Neuronal stem cell (in vitro differentiated cells): Measurements from ENCODE around the gene NLRC3.

ENCODE experiments used
- DNase-seq: peaks from one replicate; pipeline ENCODE4 v3.0.0-alpha.2; 2013; ENCODE audit warnings: low spot score
- H2AFZ ChIP-seq: one replicate; pipeline ENCODE4 v1.6.1; 2013; ENCODE audit warnings: mild to moderate bottlenecking, low read length, inconsistent platforms
- H2AK5ac ChIP-seq: 2 replicates; pipeline ENCODE4 v1.6.1; 2013; ENCODE audit warnings: low read depth, mild to moderate bottlenecking, inconsistent platforms, low read length, moderate library complexity, mixed read lengths
- H2BK120ac ChIP-seq: 2 replicates; pipeline ENCODE4 v1.6.1; 2013; ENCODE audit warnings: low read depth, mild to moderate bottlenecking, inconsistent platforms, low read length, moderate library complexity, mixed read lengths
- H2BK12ac ChIP-seq: one replicate; pipeline ENCODE4 v1.6.1; 2013; ENCODE audit warnings: low read length, inconsistent platforms
- H2BK15ac ChIP-seq: 2 replicates; pipeline ENCODE4 v1.6.1; 2013; ENCODE audit warnings: mild to moderate bottlenecking, low read length, inconsistent platforms, mixed read lengths
- H2BK5ac ChIP-seq: one replicate; pipeline ENCODE4 v1.6.1; 2013; ENCODE audit warnings: inconsistent platforms, mild to moderate bottlenecking, low read length, moderate library complexity
- H3K14ac ChIP-seq: one replicate; pipeline ENCODE4 v1.6.1; 2013; ENCODE audit warnings: low read length, inconsistent platforms
- H3K18ac ChIP-seq: 2 replicates; pipeline ENCODE4 v1.6.1; 2013; ENCODE audit warnings: low read length, inconsistent platforms
- H3K23ac ChIP-seq: 2 replicates; pipeline ENCODE4 v1.6.1; 2013; ENCODE audit warnings: low read depth, mild to moderate bottlenecking, mixed read lengths, low read length, inconsistent platforms; ENCODE audit not compliant: poor library complexity
- H3K27ac ChIP-seq: replicated peaks from 3 replicates; pipeline ENCODE4 v1.5.1; 2013; ENCODE audit warnings: low read length, inconsistent platforms
- H3K27me3 ChIP-seq, 3 experiments: 2 replicates each; pipeline ENCODE4 v1.6.1; 2013; ENCODE audit warnings: low read length in 3 of 3, mild to moderate bottlenecking in 2 of 3, inconsistent platforms in 1 of 3, low read depth in 1 of 3, mixed read lengths in 1 of 3, moderate library complexity in 1 of 3; ENCODE audit not compliant: control insufficient read depth in 3 of 3, insufficient read depth in 3 of 3
- H3K36me3 ChIP-seq, 2 donors: replicated peaks in 1 of 2; 2 replicates each; pipeline ENCODE4 v1.6.1; 2013; ENCODE audit warnings: low read length in 2 of 2; ENCODE audit not compliant: control insufficient read depth in 2 of 2, insufficient read depth in 2 of 2
- H3K4ac ChIP-seq: 2 replicates; pipeline ENCODE4 v1.6.1; 2013; ENCODE audit warnings: inconsistent platforms, mild to moderate bottlenecking, low read length, moderate library complexity
- H3K4me1 ChIP-seq, 2 donors: 1 replicate in 1 of 2; 2 replicates in 1 of 2; pipeline ENCODE4 v1.6.1; 2013; ENCODE audit warnings: low read length in 2 of 2, low read depth in 1 of 2; ENCODE audit not compliant: control insufficient read depth in 2 of 2, insufficient read depth in 1 of 2
- H3K4me2 ChIP-seq: one replicate; pipeline ENCODE4 v1.6.1; 2013; ENCODE audit warnings: mild to moderate bottlenecking, low read length, inconsistent platforms; ENCODE audit not compliant: insufficient read depth, poor library complexity, severe bottlenecking
- H3K4me3 ChIP-seq, 2 donors: 2 replicates each; pipeline ENCODE4 v1.5.1; 2013; ENCODE audit warnings: low read length in 2 of 2, mild to moderate bottlenecking in 2 of 2, inconsistent platforms in 1 of 2, moderate library complexity in 1 of 2
- H3K79me1 ChIP-seq: one replicate; pipeline ENCODE4 v1.6.1; 2013; ENCODE audit warnings: low read depth, mild to moderate bottlenecking, inconsistent platforms, low read length, moderate library complexity
- H3K9ac ChIP-seq: one replicate; pipeline ENCODE4 v1.6.1; 2013; ENCODE audit warnings: mild to moderate bottlenecking, low read depth, low read length, inconsistent platforms; ENCODE audit not compliant: poor library complexity
- H3K9me3 ChIP-seq, 2 donors: replicated peaks in 1 of 2; 2 replicates each; pipeline versions ENCODE3 to v1.6.1; 2013; ENCODE audit warnings: low read length in 2 of 2, mild to moderate bottlenecking in 2 of 2, inconsistent platforms in 1 of 2, low read depth in 1 of 2, mixed read lengths in 1 of 2, moderate library complexity in 1 of 2; ENCODE audit not compliant: control insufficient read depth in 2 of 2, insufficient read depth in 1 of 2
- H4K8ac ChIP-seq: one replicate; pipeline ENCODE4 v1.6.1; 2013; ENCODE audit warnings: low read depth, mild to moderate bottlenecking, inconsistent platforms, low read length, moderate library complexity
- H4K91ac ChIP-seq: one replicate; pipeline ENCODE4 v1.6.1; 2013; ENCODE audit warnings: low read length, low read depth, mild to moderate bottlenecking, inconsistent platforms; ENCODE audit not compliant: poor library complexity
- WGBS, 2 donors: extraction: QIAGEN DNeasy Blood & Tissue Kit; methylation state at CpG; one replicate each; pipeline ENCODE4 v1.1.7; 2013; ENCODE audit warnings: missing lambda C conversion rate in 2 of 2, mixed read lengths in 1 of 2; ENCODE audit not compliant: insufficient read length in 2 of 2, insufficient replicate concordance in 1 of 2; ENCODE audit errors: extremely low coverage in 2 of 2; 5-methylcytosine and 5-hydroxymethylcytosine counted together

The NLRC3 gene

DNA sequence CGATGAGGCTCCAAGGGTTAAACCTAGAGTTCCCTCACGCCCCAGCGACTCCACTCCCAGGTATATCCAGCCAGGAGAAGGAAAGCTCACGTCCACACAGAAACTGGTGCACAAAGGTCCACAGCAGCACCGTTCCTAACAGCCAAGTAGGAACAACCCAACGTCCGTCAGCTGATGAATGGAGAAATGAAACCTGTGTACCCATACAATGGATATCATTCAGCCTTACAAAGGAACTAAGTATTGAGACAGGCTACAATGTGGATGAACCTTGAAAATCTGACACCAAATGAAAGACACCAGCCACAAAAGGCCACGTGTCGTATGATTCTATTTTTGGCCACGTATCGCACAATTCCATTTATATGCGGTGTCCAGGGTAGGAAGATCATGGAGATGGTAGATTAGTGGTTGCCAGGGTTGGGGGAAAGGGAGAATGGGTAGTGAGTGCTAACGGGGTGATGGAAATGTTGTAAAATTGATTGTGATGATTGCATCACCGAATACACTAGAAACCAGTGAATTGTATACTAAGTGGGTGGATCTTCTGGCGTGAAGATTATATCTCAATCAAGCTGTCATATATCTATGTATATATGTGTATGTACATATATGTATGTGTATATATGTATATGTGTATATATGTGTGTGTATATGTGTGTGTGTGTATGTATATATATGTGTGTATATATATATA is 30.1 kb downstream of the NLRC3 start:
- no peak overlapping the region for H2BK120ac ChIP-seq
- H3K4ac ChIP-seq, result no peak overlapping the region
- no peak overlapping the region for H3K4me2 ChIP-seq
- H2AFZ ChIP-seq, result no peak overlapping the region
- no peak overlapping the region for H3K4me3 ChIP-seq
- H3K4me1 ChIP-seq, result peaks cover 2% of the 10 kb centered on the region in 2 donors
- H2BK12ac ChIP-seq, result no peak overlapping the region
- H2AK5ac ChIP-seq, result no peak overlapping the region
- H2BK15ac ChIP-seq, result no peak overlapping the region
- no peaks in the 10 kb centered on the region for H3K36me3 ChIP-seq
- DNase-seq, result no peak
- no peak overlapping the region for H4K91ac ChIP-seq
- H3K23ac ChIP-seq, result no peak overlapping the region
- H3K18ac ChIP-seq, result no peak overlapping the region
- no peaks in the 10 kb centered on the region for H3K79me1 ChIP-seq
- H3K14ac ChIP-seq, result no peak overlapping the region
- no peak overlapping the region for H2BK5ac ChIP-seq
- H4K8ac ChIP-seq, result no peak overlapping the region
- WGBS, 2 donors, result 100% methylated on average over 1 of the region's 15 CpGs; no CpG with 5 or more reads in 1 of the 2 donors
- H3K27ac ChIP-seq, result no peak overlapping the region
- peaks cover 0 to 2% (median 0%) of the 10 kb centered on the region in 3 experiments for H3K27me3 ChIP-seq
- no peak overlapping the region for H3K9ac ChIP-seq
- no peaks in the 10 kb centered on the region for H3K9me3 ChIP-seq

DNA sequence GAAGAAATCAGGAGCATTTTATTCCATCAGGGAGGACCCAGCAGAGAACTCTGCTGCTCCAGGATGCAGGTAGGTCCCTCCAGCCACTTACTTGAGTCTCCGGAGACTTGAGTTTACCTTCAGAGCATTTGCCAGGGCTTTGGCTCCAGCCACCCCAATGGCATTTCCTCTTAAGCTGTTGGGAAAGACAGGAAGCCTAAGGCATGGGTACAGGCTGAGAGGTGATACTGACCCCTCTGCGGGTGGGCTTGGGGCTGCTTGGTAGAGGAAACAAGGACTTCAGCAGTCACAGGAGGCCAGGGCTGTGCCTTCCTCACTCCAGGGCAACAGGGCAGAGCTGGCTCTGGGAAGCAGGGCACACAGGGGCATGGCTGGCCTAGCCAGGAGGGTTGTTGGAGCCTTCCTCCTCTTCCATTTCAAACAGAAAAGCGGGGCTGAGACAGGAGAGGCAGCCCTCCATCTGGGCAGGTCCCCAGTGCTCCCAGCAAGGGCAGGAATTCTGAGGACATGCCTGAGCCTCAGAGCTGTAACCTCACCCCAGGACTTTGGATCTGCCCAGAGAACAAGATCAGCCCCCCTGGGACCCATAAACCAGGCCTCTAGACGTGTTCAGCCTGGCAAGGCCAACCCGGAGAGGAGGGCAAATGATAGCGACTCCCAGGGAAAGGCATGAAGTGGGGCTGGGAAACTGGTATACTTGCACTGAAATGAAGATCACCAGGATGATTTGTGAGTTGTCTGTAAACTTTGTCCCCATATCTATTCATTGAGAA is 34.4 kb downstream of the NLRC3 start:
- H3K14ac ChIP-seq, result no peak overlapping the region
- no CpG with 5 or more reads among the region's 6 CpGs for WGBS, 2 donors
- H2BK12ac ChIP-seq, result no peak overlapping the region
- H3K4me1 ChIP-seq, result peaks cover 9 to 10% of the 10 kb centered on the region in 2 donors
- no peak overlapping the region for H3K18ac ChIP-seq
- H2BK15ac ChIP-seq, result no peak overlapping the region
- H3K36me3 ChIP-seq, result peaks cover 3 to 26% of the 10 kb centered on the region in 2 donors
- H2AK5ac ChIP-seq, result peak overlapping the region; percentile 15
- H3K27ac ChIP-seq, result no peak overlapping the region
- no peak overlapping the region for H3K4ac ChIP-seq
- no peak for DNase-seq
- no peak overlapping the region for H4K8ac ChIP-seq
- no peak overlapping the region for H2BK120ac ChIP-seq
- H2AFZ ChIP-seq, result no peak overlapping the region
- H3K27me3 ChIP-seq, result no peaks in the 10 kb centered on the region
- no peaks in the 10 kb centered on the region for H3K9me3 ChIP-seq
- no peak overlapping the region for H3K4me3 ChIP-seq
- no peak overlapping the region for H4K91ac ChIP-seq
- no peak overlapping the region for H3K9ac ChIP-seq
- no peak overlapping the region for H3K4me2 ChIP-seq
- no peak overlapping the region for H2BK5ac ChIP-seq
- H3K79me1 ChIP-seq, result no peaks in the 10 kb centered on the region
- H3K23ac ChIP-seq, result no peak overlapping the region

DNA sequence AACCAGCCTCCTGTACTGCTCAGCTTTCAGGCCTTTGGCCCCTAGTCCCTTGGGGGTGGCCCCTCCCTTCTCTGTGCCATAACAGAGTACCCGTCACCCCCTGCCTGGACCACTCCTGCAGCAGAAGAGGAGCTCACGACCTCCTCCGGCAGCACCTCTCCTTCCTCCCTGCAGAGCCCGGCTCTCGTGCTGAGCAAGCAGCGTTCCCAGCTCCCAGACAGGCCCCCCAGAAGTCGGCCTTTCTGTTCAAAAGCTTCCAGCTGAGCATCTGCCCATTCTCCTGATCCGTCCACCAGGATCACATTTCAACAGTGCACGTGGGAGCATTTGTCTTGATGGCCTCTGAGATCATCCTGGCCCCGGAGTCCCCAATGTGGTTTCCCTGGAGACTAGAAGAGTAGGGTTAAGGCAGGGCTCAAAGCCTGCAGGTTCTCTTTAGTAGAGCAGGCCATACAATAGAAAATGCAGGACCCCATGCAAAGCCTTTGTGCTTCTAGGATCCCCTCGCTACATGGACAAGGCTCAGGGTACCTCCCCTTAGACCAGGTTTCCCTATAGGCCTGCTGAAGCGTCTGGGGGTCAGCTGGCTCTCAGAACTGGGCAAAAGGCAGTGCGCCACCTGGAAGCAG is 35.6 kb downstream of the NLRC3 start:
- H2AFZ ChIP-seq, result no peak overlapping the region

DNA sequence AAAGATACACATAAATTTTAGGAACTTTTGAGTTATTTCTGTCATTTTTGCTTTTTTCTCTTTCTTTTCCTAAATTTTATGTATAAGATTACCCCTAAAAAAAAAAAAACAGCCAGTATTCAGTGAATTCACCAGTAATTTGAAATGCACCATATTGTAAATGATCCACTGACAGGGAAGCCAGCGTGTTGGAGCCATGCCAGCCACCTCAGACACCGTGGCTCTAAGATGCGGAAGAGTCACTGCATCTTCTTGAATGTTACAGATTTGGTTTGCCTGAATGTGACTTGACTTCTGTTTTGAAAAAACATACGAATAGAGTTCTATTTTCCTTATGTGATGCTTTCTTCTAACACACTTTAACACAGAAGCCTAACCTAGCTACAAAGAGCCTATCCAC is 39.0 kb downstream of the NLRC3 start:
- no peak overlapping the region for H3K27ac ChIP-seq
- H3K9me3 ChIP-seq, result no peaks in the 10 kb centered on the region
- no peak overlapping the region for H4K8ac ChIP-seq
- no CpG with 5 or more reads among the region's 4 CpGs for WGBS, 2 donors
- H2BK12ac ChIP-seq, result no peak overlapping the region
- no peak for DNase-seq
- H3K23ac ChIP-seq, result no peak overlapping the region
- no peak overlapping the region for H3K4ac ChIP-seq
- H3K14ac ChIP-seq, result no peak overlapping the region
- H3K4me2 ChIP-seq, result no peak overlapping the region
- H3K27me3 ChIP-seq, result no peaks in the 10 kb centered on the region
- H3K18ac ChIP-seq, result no peak overlapping the region
- H2BK120ac ChIP-seq, result no peak overlapping the region
- peaks cover 9 to 12% of the 10 kb centered on the region in 2 donors for H3K4me1 ChIP-seq
- H2AFZ ChIP-seq, result no peak overlapping the region
- H3K79me1 ChIP-seq, result no peaks in the 10 kb centered on the region
- no peak overlapping the region for H2BK15ac ChIP-seq
- no peak overlapping the region for H2BK5ac ChIP-seq
- no peak overlapping the region for H3K9ac ChIP-seq
- H3K4me3 ChIP-seq, result no peak overlapping the region
- no peak overlapping the region for H2AK5ac ChIP-seq
- peaks cover 19 to 70% of the 10 kb centered on the region in 2 donors for H3K36me3 ChIP-seq
- no peak overlapping the region for H4K91ac ChIP-seq

More for the DNA sequence above, 35.6 kb downstream of the NLRC3 start:
- WGBS, 2 donors, result no CpG with 5 or more reads among the region's 13 CpGs
- Histone ChIP-seq H3K9me3 (no peaks in the 10 kb centered on the region), H2BK5ac (no peak overlapping the region), H4K91ac (no peak overlapping the region), H3K4me1 (peaks cover 9 to 10% of the 10 kb centered on the region in 2 donors), H3K4me2 (no peak overlapping the region), H2BK15ac (no peak overlapping the region), H3K14ac (no peak overlapping the region), H4K8ac (no peak overlapping the region), H3K27ac (no peak overlapping the region), H3K79me1 (no peaks in the 10 kb centered on the region), H3K4ac (no peak overlapping the region), H3K36me3 (peaks cover 3 to 36% of the 10 kb centered on the region in 2 donors), H3K4me3 (no peak overlapping the region), H3K23ac (no peak overlapping the region), H2BK12ac (no peak overlapping the region), H3K27me3 (no peaks in the 10 kb centered on the region), H2BK120ac (no peak overlapping the region), H3K18ac (peak overlapping the region; percentile 3), H2AK5ac (no peak overlapping the region), H3K9ac (no peak overlapping the region)
- DNase-seq, result peak; percentile 33
